Gastroesophageal sphincter (tissue), 3 donors: ENCODE measurements around the gene SHC2.

ENCODE experiments used
- EP300 ChIP-seq: sonication (generic); formaldehyde crosslinking; IDR thresholded peaks from one replicate; pipeline ENCODE4 v1.6.1; 2017; ENCODE audit warnings: antibody characterized with exemption, mild to moderate bottlenecking
- POLR2A ChIP-seq, 2 donors: fragments of 450-650 bp; IDR thresholded peaks; one replicate each; pipeline ENCODE4 v1.6.1; 2017; ENCODE audit warnings: antibody characterized with exemption in 2 of 2, mild to moderate bottlenecking in 2 of 2, moderate library complexity in 1 of 2
- POLR2AphosphoS5 ChIP-seq: sonication (generic); formaldehyde crosslinking; IDR thresholded peaks from one replicate; pipeline ENCODE4 v1.6.1; 2017; ENCODE audit warnings: antibody characterized with exemption
- TF ChIP-seq, protein P1 (sequence below), 4 experiments: fragments of 200-600 bp in 2 of 4; fragments of 450-650 bp in 2 of 4; sonication (generic) in 1 of 4; IDR thresholded peaks; one replicate each; pipeline ENCODE4 v1.5.1; 2017 to 2019; ENCODE audit warnings: antibody characterized with exemption in 4 of 4, mild to moderate bottlenecking in 2 of 4, moderate library complexity in 2 of 4

DNA sequence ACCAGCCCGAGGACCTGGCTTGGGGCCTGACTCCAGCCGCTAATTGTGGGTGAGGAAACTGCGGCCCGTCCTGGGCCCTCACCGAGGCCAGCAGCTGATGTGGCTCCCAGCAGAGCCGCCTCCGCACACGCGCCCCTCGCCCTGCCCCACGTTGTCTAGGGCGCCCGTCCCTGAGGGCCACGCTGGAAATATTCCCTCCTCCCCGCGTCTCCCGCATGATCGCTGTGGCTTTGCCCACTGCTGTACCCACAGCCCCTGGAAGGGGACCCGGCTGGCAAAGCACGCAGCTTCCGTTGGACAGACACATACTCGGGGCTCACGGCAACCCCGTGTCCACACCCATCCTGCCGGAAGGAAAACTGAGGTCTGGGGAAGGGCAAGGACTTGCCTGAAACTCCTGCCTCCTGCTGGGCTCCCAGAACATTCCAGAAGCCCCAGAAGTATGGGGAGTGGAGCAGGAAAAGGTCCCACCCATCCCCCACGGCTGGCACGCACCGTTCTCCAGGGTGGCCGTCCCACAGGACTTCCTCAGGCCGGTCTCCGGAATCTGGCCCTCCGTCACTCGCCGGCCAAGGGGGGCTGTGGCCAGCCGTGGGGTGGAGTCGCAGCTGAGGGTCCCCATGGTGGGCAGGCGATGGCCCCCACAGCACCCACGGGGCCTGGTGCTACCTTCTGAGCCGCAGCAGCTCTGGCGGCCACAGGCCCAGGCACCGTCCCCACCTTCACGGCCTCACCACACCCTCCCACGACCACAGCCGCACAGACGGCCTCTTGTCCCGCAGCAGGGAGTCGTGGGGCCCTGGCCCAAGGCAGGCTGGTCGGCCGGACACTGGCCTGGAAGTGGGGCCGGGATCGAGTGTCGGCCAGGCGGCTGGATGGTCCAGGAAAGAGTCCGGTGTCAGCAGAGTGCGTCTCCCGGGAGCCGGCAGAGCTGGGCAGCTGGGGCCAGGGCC is 13.6 kb upstream of the SHC2 start:
- TF ChIP-seq, protein P1, sequence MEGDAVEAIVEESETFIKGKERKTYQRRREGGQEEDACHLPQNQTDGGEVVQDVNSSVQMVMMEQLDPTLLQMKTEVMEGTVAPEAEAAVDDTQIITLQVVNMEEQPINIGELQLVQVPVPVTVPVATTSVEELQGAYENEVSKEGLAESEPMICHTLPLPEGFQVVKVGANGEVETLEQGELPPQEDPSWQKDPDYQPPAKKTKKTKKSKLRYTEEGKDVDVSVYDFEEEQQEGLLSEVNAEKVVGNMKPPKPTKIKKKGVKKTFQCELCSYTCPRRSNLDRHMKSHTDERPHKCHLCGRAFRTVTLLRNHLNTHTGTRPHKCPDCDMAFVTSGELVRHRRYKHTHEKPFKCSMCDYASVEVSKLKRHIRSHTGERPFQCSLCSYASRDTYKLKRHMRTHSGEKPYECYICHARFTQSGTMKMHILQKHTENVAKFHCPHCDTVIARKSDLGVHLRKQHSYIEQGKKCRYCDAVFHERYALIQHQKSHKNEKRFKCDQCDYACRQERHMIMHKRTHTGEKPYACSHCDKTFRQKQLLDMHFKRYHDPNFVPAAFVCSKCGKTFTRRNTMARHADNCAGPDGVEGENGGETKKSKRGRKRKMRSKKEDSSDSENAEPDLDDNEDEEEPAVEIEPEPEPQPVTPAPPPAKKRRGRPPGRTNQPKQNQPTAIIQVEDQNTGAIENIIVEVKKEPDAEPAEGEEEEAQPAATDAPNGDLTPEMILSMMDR (IDR thresholded peaks at IDR 0.05), result no peak
- no peak for TF ChIP-seq POLR2A (IDR thresholded peaks at IDR 0.05)
- no peak for TF ChIP-seq POLR2AphosphoS5
- no peak for TF ChIP-seq EP300
